ENCODE results near the gene PRR3.

DNA sequence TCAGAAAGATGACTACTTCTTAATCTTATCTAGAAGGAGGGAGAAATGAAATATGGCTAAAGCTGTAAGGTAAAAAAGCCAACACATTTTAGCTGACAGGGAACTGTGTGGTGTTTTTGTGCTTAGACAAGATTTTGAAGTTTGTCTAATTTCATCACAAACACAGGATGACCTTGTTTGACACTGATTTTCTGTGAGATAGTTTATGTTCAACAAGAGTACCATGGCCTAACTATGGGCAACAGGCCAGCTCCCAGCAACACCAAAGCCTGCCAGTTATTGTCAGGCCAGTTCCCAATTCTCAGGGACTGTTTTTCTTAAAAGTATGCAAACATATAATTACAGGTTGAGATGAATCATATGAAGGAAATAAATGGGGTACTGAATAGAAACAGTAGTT, 8.7 kb downstream of the PRR3 start:
- TF ChIP-seq, protein P1, sequence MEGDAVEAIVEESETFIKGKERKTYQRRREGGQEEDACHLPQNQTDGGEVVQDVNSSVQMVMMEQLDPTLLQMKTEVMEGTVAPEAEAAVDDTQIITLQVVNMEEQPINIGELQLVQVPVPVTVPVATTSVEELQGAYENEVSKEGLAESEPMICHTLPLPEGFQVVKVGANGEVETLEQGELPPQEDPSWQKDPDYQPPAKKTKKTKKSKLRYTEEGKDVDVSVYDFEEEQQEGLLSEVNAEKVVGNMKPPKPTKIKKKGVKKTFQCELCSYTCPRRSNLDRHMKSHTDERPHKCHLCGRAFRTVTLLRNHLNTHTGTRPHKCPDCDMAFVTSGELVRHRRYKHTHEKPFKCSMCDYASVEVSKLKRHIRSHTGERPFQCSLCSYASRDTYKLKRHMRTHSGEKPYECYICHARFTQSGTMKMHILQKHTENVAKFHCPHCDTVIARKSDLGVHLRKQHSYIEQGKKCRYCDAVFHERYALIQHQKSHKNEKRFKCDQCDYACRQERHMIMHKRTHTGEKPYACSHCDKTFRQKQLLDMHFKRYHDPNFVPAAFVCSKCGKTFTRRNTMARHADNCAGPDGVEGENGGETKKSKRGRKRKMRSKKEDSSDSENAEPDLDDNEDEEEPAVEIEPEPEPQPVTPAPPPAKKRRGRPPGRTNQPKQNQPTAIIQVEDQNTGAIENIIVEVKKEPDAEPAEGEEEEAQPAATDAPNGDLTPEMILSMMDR (conservative IDR thresholded peaks at IDR 0.05): no peak
- no peak for TF ChIP-seq ZFX (IDR thresholded peaks at IDR 0.05)
